Gastroesophageal sphincter (tissue), 3 donors: ENCODE data around the gene ZNF607.

ENCODE experiments used
- CTCF ChIP-seq, 4 experiments: fragments of 200-600 bp in 2 of 4; fragments of 450-650 bp in 2 of 4; sonication (generic) in 1 of 4; IDR thresholded peaks; one replicate each; pipeline ENCODE4 v1.5.1; 2017 to 2019; ENCODE audit warnings: antibody characterized with exemption in 4 of 4, mild to moderate bottlenecking in 2 of 4, moderate library complexity in 2 of 4
- EP300 ChIP-seq: sonication (generic); formaldehyde crosslinking; IDR thresholded peaks from one replicate; pipeline ENCODE4 v1.6.1; 2017; ENCODE audit warnings: antibody characterized with exemption, mild to moderate bottlenecking
- POLR2A ChIP-seq, 2 donors: fragments of 450-650 bp; IDR thresholded peaks; one replicate each; pipeline ENCODE4 v1.6.1; 2017; ENCODE audit warnings: antibody characterized with exemption in 2 of 2, mild to moderate bottlenecking in 2 of 2, moderate library complexity in 1 of 2
- POLR2AphosphoS5 ChIP-seq: sonication (generic); formaldehyde crosslinking; IDR thresholded peaks from one replicate; pipeline ENCODE4 v1.6.1; 2017; ENCODE audit warnings: antibody characterized with exemption

- no peak for TF ChIP-seq POLR2A (IDR thresholded peaks at IDR 0.05)
- TF ChIP-seq CTCF (IDR thresholded peaks at IDR 0.05), result no peak
- TF ChIP-seq POLR2AphosphoS5, result no peak
- no peak for TF ChIP-seq EP300
Observed at GRCh38 chr19:37699057-37699456, 20.5 kb downstream of the ZNF607 start.
